Pulmonary artery endothelial cell (primary cell): Measurements from ENCODE around the gene AVPR2. TPM values are rescaled to one million over a fixed set of nuclear protein-coding genes. Genes with fewer than 3 reads are reported as not detected.

Source experiments
- DNase-seq: peaks from one replicate; pipeline ENCODE4 v3.0.0-alpha.2; 2011; ENCODE audit warnings: low read depth, low spot score
- total RNA-seq: library from RNA; depleted of rRNA; stranded (reverse); fragments of >200 nt; gene quantifications from 2 replicates; pipeline ENCODE4 v1.2.3, GENCODE V29; 2014

AVPR2 gene
- total RNA-seq, 1 donor from 2014 or later, result not detected

DNA sequence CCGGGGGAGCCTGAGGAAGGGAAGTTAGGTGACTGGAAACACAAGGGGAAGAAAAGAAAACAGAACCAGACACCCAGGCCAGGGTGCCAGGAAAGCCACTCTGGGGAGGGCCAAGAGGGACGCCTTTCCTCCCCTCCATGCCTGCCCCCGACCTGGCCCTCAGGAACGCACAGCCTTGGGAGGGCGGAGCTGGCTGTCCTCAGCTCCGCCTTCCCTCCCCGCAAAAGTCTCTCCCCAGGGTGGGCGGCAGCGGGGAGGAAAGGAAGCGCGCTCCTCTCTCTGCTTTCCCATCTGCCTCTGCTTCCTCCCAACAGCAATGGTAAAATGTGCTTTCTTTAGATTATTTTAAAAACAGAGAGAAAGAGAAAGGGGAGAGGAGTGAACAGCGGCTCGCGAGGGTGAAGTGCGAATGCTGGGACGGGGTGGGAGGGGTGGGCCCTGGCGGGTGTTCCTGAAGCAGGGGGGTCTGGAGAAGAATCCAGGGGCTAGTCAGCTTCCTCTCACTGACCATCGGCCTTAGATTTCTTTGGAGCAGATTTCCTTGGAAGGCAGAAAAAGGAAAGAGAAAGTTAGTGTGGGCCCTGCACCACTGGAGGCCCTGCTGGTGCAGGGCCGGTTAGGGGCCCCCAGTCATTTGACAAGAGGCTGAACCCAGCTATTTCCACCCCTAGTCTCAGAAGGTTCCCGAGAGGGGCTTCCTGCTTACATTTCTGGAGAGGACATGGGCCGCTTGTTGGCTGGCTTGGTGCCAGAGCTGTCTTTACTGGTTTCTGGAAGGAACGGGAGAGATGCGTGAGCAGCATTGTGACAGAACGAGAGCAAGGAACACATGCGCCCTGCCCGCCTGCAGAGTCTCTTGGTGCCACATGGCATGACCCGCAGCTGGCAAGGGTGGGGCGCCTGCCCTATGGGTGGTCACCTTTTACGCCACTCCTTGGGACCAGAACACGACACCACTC lies 44.7 kb downstream of the AVPR2 start:
- DNase-seq, result no peak

- DNase-seq, result no peak
These were observed 45.7 kb downstream of the AVPR2 start for GRCh38 chrX:153950127-153950526.

GRCh38 chrX:153951683-153952372 lies 47.4 kb downstream of the AVPR2 start:
- DNase-seq, result no peak

GRCh38 chrX:153952373-153953026 lies 48.0 kb downstream of the AVPR2 start:
- DNase-seq, result no peak

DNA sequence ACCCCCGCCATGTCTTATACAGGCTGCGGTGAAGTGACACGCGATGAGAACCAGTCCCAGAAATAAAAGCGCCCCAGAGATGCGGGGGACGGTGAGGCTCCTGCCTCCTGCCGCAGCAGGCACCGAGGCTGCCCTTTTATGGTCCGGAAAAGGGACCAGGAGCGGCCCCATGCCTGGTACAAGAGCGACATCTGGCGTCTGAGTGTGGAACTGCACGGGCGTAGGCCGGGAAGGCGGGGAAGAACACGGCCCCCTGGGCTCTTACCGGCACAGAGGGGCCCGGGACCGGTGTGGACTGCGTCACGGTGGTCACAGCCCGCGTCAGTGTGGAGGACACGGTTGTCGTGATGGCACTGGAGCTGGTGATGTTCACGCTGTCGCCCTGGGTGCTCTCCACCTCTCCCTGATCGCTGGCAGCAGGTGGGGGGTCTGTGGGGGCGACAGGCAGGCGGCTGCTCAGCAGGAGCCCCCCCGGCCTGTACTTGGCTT lies 48.9 kb downstream of the AVPR2 start:
- DNase-seq, result no peak

DNA sequence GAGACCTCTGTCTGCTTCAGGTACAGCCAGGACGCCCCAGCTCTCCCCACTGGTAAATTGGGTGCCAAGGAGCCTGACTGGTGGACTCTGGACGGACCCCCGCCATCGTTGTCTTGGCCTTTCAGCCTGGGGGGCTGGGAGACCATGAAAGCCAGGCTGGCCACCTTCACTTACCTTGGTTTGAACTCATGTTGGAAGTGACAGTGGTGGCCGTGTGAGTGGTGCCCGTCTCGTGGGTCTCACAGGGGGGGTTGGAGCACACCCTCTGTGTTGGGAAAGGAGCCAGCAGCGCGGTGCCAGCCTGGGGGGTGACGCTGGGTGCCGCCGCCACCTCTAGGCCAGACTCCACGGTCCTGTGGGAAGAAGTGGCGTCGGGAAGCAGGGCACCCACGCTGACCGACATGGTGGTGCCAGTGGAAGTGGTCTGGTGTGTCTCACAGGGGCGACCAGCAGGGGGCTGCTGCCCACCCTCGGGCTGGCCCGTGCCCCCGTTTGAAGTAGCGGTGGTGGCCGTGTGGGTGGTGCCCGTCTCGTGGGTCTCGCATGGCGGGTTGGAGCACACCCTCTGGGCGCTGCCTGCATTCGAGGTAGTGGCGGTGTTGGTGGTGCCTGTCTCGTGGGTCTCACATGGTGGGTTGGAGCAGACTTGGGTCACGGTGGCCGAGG lies 49.6 kb downstream of the AVPR2 start:
- DNase-seq, result no peak

DNA sequence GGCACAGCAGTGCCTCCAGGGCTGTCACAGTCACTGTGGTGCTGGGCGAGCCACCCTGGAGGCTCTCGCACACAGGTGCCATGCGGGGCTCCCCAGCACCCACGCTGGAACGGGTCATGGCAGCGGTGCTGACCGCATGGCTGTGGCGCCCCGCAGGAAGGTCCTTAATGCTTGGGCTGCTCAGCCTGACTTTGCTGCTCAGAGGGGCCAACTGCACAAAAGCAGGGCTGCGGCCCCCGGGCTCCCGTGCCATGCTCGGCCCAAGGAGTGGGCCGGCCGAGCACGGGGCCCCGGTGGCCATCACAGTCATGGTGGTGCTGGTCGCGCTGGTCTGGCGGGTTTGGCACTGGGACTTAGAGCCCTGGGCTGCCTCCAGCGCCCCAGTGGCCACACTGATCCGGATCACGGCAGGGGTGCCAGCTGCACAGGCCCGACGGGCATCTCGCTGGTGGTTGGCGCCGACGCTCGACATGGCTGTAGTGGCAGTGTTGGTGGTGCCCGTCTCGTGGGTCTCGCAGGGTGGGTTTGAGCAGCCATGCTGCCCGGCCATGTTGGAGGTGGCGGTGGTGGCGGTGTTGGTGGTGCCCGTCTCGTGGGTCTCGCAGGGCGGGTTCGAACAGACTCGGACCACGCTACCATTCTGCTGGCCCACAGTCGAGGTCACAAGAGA lies 50.2 kb downstream of the AVPR2 start:
- no peak for DNase-seq

- DNase-seq, result no peak
These were observed 50.8 kb downstream of the AVPR2 start for GRCh38 chrX:153955228-153955732.

DNA sequence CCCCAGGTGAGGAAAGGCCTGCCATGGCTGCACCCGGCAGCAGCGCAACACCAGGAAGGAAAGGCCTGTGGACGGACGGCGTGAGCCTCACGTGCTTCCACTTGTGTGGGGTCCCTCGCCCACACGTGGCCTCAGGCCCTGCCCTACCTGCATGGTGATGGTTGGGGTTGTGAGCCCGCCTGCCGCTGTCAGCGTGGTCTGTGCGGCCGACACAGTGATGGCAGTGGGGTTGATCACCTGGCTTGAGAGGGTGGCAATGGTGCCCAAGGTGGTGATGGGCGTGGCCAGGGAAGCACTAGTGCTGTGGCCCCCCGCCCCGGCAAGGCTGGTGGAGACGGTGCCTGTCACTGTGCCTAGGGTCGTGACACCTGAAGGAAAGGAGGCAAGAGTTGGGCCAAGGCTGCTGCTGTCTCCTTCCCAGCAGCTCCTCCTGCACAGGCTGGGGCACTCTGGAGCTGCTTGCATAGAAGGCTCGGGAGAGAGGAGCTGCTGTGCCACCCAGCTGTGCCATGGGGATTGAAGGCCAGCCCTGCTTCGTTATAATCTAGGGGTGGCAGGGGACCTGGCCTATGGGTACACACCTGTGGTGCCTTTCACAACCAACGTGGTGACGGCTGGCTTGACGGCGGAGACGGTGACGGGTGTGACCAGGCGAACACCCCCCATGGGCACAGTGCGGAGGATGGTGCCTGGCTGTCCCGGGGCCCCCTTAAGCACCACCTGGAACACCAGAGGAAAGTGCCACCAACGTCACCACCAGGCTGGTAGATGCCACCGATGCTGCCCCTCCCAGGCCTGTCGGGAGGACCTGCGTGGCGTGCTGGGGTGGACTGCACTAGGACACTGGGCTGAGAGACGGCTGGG lies 51.8 kb downstream of the AVPR2 start:
- no peak for DNase-seq

Other genes starting within 250 kb of the AVPR2 start
- not detected in 2 replicates for gene PNCK, start 230.9 kb upstream of the AVPR2 start, total RNA-seq
- gene SLC6A8, start 216.7 kb upstream of the AVPR2 start, total RNA-seq, result 8.6 and 15.9 TPM in 2 replicates
- 304 and 323 TPM in 2 replicates for gene BCAP31, start 180.3 kb upstream of the AVPR2 start, total RNA-seq
- 9.5 and 9.6 TPM in 2 replicates for gene ABCD1, start 179.8 kb upstream of the AVPR2 start, total RNA-seq
- 3.9 and 5.5 TPM in 2 replicates for gene PLXNB3, start 140.4 kb upstream of the AVPR2 start, total RNA-seq
- gene SRPK3, start 123.6 kb upstream of the AVPR2 start, total RNA-seq, result under 0.01 and 0.07 TPM in 2 replicates
- 41.1 and 58.8 TPM in 2 replicates for gene IDH3G, start 110.3 kb upstream of the AVPR2 start, total RNA-seq
- gene SSR4, start 110.0 kb upstream of the AVPR2 start, total RNA-seq, result 86.6 and 152 TPM in 2 replicates
- 0.20 and 0.25 TPM in 2 replicates for gene PDZD4, start 74.1 kb upstream of the AVPR2 start, total RNA-seq
- 0.11 and 0.13 TPM in 2 replicates for gene L1CAM, start 18.5 kb upstream of the AVPR2 start, total RNA-seq
- 26.5 and 37.0 TPM in 2 replicates for gene ARHGAP4, start 21.6 kb downstream of the AVPR2 start, total RNA-seq
- 97.3 and 113 TPM in 2 replicates for gene NAA10, start 30.4 kb downstream of the AVPR2 start, total RNA-seq
- 4.9 and 8.5 TPM in 2 replicates for gene RENBP, start 40.0 kb downstream of the AVPR2 start, total RNA-seq
- 14.8 and 22.9 TPM in 2 replicates for gene HCFC1, start 67.1 kb downstream of the AVPR2 start, total RNA-seq
- 2.9 and 5.3 TPM in 2 replicates for gene TMEM187, start 68.1 kb downstream of the AVPR2 start, total RNA-seq
- gene IRAK1, start 115.2 kb downstream of the AVPR2 start, total RNA-seq, result 93.2 and 98.0 TPM in 2 replicates
- 20.4 and 21.6 TPM in 2 replicates for gene MECP2, start 193.0 kb downstream of the AVPR2 start, total RNA-seq
- gene OPN1LW, start 239.6 kb downstream of the AVPR2 start, total RNA-seq, result not detected in 2 replicates